ENCODE data around the gene DNAH9. TPM values are rescaled to one million over a fixed set of nuclear protein-coding genes. Genes with fewer than 3 reads are reported as not detected.

The DNAH9 gene
- total RNA-seq, 1 donor from 2014 or later = not detected

GRCh38 chr17:11795906-11796305 lies 197.6 kb downstream of the DNAH9 start:
- no peak for DNase-seq (ENCODE audit: low read depth)
- no peak for TF ChIP-seq CTCF (conservative IDR thresholded peaks at IDR 0.05; ENCODE audit: low read depth, low read length)
- H3K4me3 ChIP-seq (ENCODE audit: low read depth, low read length) = no peak overlapping the region

GRCh38 chr17:11797803-11798202 lies 199.5 kb downstream of the DNAH9 start:
- no peak for DNase-seq (ENCODE audit: low read depth)
- no peak overlapping the region for H3K4me3 ChIP-seq (ENCODE audit: low read depth, low read length)
- TF ChIP-seq CTCF (conservative IDR thresholded peaks at IDR 0.05; ENCODE audit: low read depth, low read length) = no peak

- no peak for TF ChIP-seq CTCF (conservative IDR thresholded peaks at IDR 0.05; ENCODE audit: low read depth, low read length)
- H3K4me3 ChIP-seq (ENCODE audit: low read depth, low read length) = no peak overlapping the region
- DNase-seq (ENCODE audit: low read depth) = no peak
Measured at GRCh38 chr17:11803231-11803969, 205.1 kb downstream of the DNAH9 start.

- no peak for DNase-seq (ENCODE audit: low read depth)
- no peak for TF ChIP-seq CTCF (conservative IDR thresholded peaks at IDR 0.05; ENCODE audit: low read depth, low read length)
Measured at GRCh38 chr17:11805138-11805537, 206.9 kb downstream of the DNAH9 start.

GRCh38 chr17:11805952-11806351 lies 207.7 kb downstream of the DNAH9 start:
- TF ChIP-seq CTCF (conservative IDR thresholded peaks at IDR 0.05; ENCODE audit: low read depth, low read length) = no peak
- H3K4me3 ChIP-seq (ENCODE audit: low read depth, low read length) = no peak overlapping the region
- DNase-seq (ENCODE audit: low read depth) = no peak

More at GRCh38 chr17:11805138-11805537, 206.9 kb downstream of the DNAH9 start:
- no peak overlapping the region for H3K4me3 ChIP-seq (ENCODE audit: low read depth, low read length)

GRCh38 chr17:11807606-11808005 lies 209.3 kb downstream of the DNAH9 start:
- TF ChIP-seq CTCF (conservative IDR thresholded peaks at IDR 0.05; ENCODE audit: low read depth, low read length) = no peak
- DNase-seq (ENCODE audit: low read depth) = no peak
- H3K4me3 ChIP-seq (ENCODE audit: low read depth, low read length) = no peak overlapping the region

GRCh38 chr17:11813278-11813677 lies 215.0 kb downstream of the DNAH9 start:
- no peak overlapping the region for H3K4me3 ChIP-seq (ENCODE audit: low read depth, low read length)
- DNase-seq (ENCODE audit: low read depth) = no peak
- TF ChIP-seq CTCF (conservative IDR thresholded peaks at IDR 0.05; ENCODE audit: low read depth, low read length) = no peak
